SU-DHL-6 (cell line): ENCODE measurements around the gene KATNAL1.

Source experiments
- H2AFZ ChIP-seq: fragments of 200-600 bp; sonication (generic); 2 replicates; pipeline ENCODE4 v1.6.1; 2014; ENCODE audit warnings: low read depth, mild to moderate bottlenecking, moderate library complexity, mixed read lengths, antibody characterized with exemption, low read length; ENCODE audit not compliant: severe bottlenecking
- H3F3A ChIP-seq: fragments of 200-600 bp; shearing (Covaris generic); 2 replicates; pipeline ENCODE4 v1.6.0; 2016; ENCODE audit warnings: antibody characterized with exemption, mild to moderate bottlenecking; ENCODE audit not compliant: insufficient read depth
- H3K27ac ChIP-seq: fragments of 200-600 bp; sonication (generic); 2 replicates; pipeline ENCODE4 v1.5.1; 2016; ENCODE audit warnings: low read depth, mild to moderate bottlenecking, low read length, moderate library complexity, mixed read lengths
- H3K27me3 ChIP-seq: fragments of 200-600 bp; sonication (generic), shearing (Covaris generic); 2 replicates; pipeline ENCODE4 v1.6.0; 2014; ENCODE audit warnings: mild to moderate bottlenecking, low read length
- H3K36me3 ChIP-seq: fragments of 200-600 bp; sonication (generic); 2 replicates; pipeline ENCODE4 v1.6.1; 2014; ENCODE audit warnings: mild to moderate bottlenecking, low read length, mixed read lengths
- H3K4me2 ChIP-seq: fragments of 300-600, 200-600 bp; shearing (Covaris generic), sonication (generic); 2 replicates; pipeline ENCODE4 v1.6.0; 2014; ENCODE audit warnings: low read length, low read depth, mild to moderate bottlenecking; ENCODE audit not compliant: poor library complexity, severe bottlenecking
- H3K4me3 ChIP-seq: fragments of 200-600 bp; sonication (generic); 2 replicates; pipeline ENCODE4 v1.5.1; 2014; ENCODE audit warnings: antibody characterized with exemption, low read length, mild to moderate bottlenecking, mixed read lengths; ENCODE audit not compliant: insufficient read depth, poor library complexity, severe bottlenecking
- H3K79me2 ChIP-seq: fragments of 200-600 bp; sonication (generic); 2 replicates; pipeline ENCODE4 v1.6.1; 2014; ENCODE audit warnings: mild to moderate bottlenecking, low read length, moderate library complexity; ENCODE audit not compliant: insufficient read depth
- H3K9ac ChIP-seq: fragments of 200-600 bp; sonication (generic); 2 replicates; pipeline ENCODE4 v1.7.0; 2014; ENCODE audit warnings: mild to moderate bottlenecking, low read length
- H3K9me2 ChIP-seq: fragments of 200-600 bp; sonication (generic); replicated peaks from 2 replicates; pipeline ENCODE4 v1.6.1; 2014; ENCODE audit warnings: low read length; ENCODE audit not compliant: insufficient read depth
- H3K9me3 ChIP-seq: fragments of 200-600 bp; sonication (generic); 2 replicates; pipeline ENCODE4 v1.6.1; 2014; ENCODE audit warnings: low read length, mixed read lengths; ENCODE audit not compliant: insufficient read depth
- H4K20me1 ChIP-seq: fragments of 200-600 bp; sonication (generic); 2 replicates; pipeline ENCODE4 v1.6.1; 2014; ENCODE audit warnings: low read depth, mild to moderate bottlenecking, antibody characterized with exemption, low read length, moderate library complexity, mixed read lengths
- CTCF ChIP-seq: fragments of 200-600 bp; sonication (generic); IDR thresholded peaks from one replicate; pipeline ENCODE4 v1.5.1; 2017; ENCODE audit warnings: antibody characterized with exemption, mild to moderate bottlenecking, low read length, moderate library complexity; ENCODE audit not compliant: insufficient read depth, poor library complexity, severe bottlenecking
- EZH2phosphoT487 ChIP-seq: fragments of 200-600 bp; sonication (generic), shearing (Covaris generic); conservative IDR thresholded peaks from 2 replicates; pipeline ENCODE4 v1.6.1; 2018; ENCODE audit warnings: mild to moderate bottlenecking, antibody characterized with exemption, low read length, moderate library complexity, mixed read lengths

KATNAL1 gene

DNA sequence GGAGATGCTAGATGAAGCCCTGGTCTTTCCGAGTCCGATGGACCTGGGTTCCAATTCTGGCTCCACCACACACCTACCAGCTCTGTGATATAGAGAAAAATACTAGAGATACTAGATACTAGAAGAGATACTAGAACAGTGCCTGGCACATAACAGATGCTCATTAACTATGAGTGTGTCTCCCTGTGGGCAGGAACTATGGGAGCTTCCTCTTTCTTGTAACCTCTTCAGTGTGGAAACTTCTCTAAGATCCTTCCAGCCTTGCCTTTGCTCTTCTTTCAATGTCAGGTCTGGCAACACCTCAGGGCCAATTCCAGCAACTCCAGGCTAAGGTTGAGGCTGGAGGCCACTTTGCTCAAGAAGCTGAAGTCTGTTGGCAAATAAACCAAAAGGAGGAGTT lies 143.9 kb downstream of the KATNAL1 start:
- TF ChIP-seq EZH2phosphoT487 = no peak
- no peak for TF ChIP-seq CTCF
- Histone ChIP-seq H3K27me3 (no peaks in the 10 kb centered on the region), H3K4me2 (no peak overlapping the region), H3F3A (no peaks in the 10 kb centered on the region), H3K27ac (no peak overlapping the region), H3K9me3 (no peaks in the 10 kb centered on the region), H3K9me2 (no peaks in the 10 kb centered on the region), H3K36me3 (no peaks in the 10 kb centered on the region), H3K9ac (no peak overlapping the region), H2AFZ (no peak overlapping the region), H4K20me1 (no peaks in the 10 kb centered on the region), H3K79me2 (no peaks in the 10 kb centered on the region), H3K4me3 (no peak overlapping the region)

DNA sequence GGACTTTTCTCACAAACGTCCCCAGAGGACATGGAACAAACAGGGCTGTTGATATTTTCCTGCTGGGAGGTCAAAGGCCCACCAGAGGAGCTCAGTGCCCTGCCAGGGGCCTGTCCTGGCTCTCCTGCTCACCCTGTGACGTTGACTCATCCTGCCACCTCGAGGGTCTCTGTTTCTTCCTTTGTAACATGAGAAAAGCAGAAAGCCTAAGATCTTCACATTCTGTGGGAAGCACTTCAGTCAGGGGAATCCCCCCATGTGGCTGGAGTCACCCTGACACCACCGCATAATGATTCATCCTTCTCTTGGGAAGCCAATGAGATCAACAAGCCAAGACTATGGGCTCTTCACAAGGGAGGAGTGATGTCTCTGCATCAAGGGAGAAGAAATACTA lies 147.9 kb downstream of the KATNAL1 start:
- H3K4me3 ChIP-seq = no peak overlapping the region
- H3K27ac ChIP-seq = no peak overlapping the region
- H2AFZ ChIP-seq = no peak overlapping the region
- no peaks in the 10 kb centered on the region for H4K20me1 ChIP-seq
- no peak for TF ChIP-seq CTCF
- no peak for TF ChIP-seq EZH2phosphoT487
- H3F3A ChIP-seq = no peaks in the 10 kb centered on the region
- no peaks in the 10 kb centered on the region for H3K36me3 ChIP-seq
- H3K4me2 ChIP-seq = no peak overlapping the region
- no peaks in the 10 kb centered on the region for H3K27me3 ChIP-seq
- no peaks in the 10 kb centered on the region for H3K9me3 ChIP-seq
- H3K79me2 ChIP-seq = no peaks in the 10 kb centered on the region
- no peaks in the 10 kb centered on the region for H3K9me2 ChIP-seq
- no peak overlapping the region for H3K9ac ChIP-seq

DNA sequence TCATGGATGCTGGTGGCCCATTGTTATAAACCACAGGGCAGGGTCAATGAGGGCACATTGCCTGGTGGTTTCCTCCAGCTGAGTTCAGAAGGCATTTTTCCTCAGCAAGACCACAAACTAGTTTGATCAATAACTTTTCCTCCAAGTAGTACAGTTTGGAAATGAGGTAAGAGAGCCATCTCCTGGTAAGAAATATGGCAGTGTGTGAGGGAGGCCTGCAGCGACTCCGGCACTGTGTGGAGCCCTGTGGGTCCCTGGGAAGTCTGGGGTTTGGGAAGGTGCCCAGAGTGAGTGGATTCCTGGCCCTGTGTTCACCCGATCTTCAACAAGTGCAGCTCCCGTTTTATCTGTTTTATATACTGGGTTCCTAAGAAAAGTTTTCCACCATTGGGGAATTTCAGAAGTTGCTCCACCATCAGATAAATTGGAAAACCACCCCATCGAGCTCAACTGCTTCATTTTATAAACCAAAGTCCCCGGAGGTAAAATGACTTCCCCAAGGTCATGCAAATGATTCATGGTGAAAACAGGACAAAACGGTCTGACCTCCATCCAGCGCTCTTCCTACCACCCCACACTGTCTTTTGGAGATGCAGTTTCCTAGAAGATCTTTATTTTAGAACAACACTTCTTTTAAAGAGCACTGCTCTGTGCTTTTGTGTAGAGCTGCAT lies 148.4 kb downstream of the KATNAL1 start:
- no peak overlapping the region for H3K9ac ChIP-seq
- TF ChIP-seq CTCF (no peak), EZH2phosphoT487 (no peak)
- H3K4me3 ChIP-seq = no peak overlapping the region
- H3K27ac ChIP-seq = no peak overlapping the region
- H3K4me2 ChIP-seq = no peak overlapping the region
- no peaks in the 10 kb centered on the region for H3K9me2 ChIP-seq
- no peaks in the 10 kb centered on the region for H4K20me1 ChIP-seq
- H3K9me3 ChIP-seq = no peaks in the 10 kb centered on the region
- H3F3A ChIP-seq = no peaks in the 10 kb centered on the region
- H3K36me3 ChIP-seq = no peaks in the 10 kb centered on the region
- no peaks in the 10 kb centered on the region for H3K27me3 ChIP-seq
- no peaks in the 10 kb centered on the region for H3K79me2 ChIP-seq
- no peak overlapping the region for H2AFZ ChIP-seq
